ENCODE measurements around the gene SASH3.

DNA sequence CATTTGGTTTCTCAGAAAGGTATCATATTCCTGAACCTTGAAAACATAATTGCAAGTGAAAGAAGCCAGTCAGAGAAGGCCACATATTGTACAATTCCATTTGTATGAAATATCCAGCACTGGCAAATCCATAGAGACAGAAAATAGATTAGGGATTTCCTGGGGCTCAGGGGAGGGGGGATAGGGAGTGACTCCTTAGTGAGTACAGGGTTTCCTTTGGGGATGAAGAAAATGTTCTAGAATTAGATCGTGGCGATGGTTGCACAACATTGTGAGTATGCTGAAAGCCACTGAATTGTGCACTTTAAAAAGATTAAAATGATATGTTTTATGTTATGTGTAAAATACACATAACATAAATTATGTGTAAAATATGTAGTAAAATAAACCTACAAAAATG, 30.7 kb upstream of the SASH3 start:
- TF ChIP-seq, protein P1, sequence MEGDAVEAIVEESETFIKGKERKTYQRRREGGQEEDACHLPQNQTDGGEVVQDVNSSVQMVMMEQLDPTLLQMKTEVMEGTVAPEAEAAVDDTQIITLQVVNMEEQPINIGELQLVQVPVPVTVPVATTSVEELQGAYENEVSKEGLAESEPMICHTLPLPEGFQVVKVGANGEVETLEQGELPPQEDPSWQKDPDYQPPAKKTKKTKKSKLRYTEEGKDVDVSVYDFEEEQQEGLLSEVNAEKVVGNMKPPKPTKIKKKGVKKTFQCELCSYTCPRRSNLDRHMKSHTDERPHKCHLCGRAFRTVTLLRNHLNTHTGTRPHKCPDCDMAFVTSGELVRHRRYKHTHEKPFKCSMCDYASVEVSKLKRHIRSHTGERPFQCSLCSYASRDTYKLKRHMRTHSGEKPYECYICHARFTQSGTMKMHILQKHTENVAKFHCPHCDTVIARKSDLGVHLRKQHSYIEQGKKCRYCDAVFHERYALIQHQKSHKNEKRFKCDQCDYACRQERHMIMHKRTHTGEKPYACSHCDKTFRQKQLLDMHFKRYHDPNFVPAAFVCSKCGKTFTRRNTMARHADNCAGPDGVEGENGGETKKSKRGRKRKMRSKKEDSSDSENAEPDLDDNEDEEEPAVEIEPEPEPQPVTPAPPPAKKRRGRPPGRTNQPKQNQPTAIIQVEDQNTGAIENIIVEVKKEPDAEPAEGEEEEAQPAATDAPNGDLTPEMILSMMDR (IDR thresholded peaks at IDR 0.05) = no peak
- TF ChIP-seq POLR2A (IDR thresholded peaks at IDR 0.05) = no peak
